GM12891 (cell line): ENCODE results near the gene TJAP1.

Source experiments
- POLR2A ChIP-seq: IDR thresholded peaks from 2 replicates; pipeline ENCODE4 v1.6.1; 2011; ENCODE audit warnings: low read depth, low read length, control low read depth
- POLR2AphosphoS5 ChIP-seq: IDR thresholded peaks from 2 replicates; pipeline ENCODE4 v1.6.1; 2011; ENCODE audit warnings: low read depth, low read length, control low read depth

- TF ChIP-seq POLR2AphosphoS5 (no peak), POLR2A (no peak)
Measured at GRCh38 chr6:43540507-43540906, 63.1 kb downstream of the TJAP1 start.
